Tongue (tissue), 2 donors: Measurements from ENCODE around the gene FRMD4B. TPM values are rescaled to one million over a fixed set of nuclear protein-coding genes. Genes with fewer than 3 reads are reported as not detected.
A peak's percentile ranks its signal among the peaks of the same experiment; 100 is the strongest.

Source experiments
- DNase-seq: peaks from one replicate; pipeline ENCODE4 v3.0.0-alpha.2; 2015
- total RNA-seq: library from RNA; depleted of rRNA; stranded (reverse); fragments of >200 nt; gene quantifications from one replicate; pipeline ENCODE4 v1.2.3, GENCODE V29; 2014

FRMD4B gene
- total RNA-seq, 1 donor from 2014 or later, result 44.4 TPM

DNA sequence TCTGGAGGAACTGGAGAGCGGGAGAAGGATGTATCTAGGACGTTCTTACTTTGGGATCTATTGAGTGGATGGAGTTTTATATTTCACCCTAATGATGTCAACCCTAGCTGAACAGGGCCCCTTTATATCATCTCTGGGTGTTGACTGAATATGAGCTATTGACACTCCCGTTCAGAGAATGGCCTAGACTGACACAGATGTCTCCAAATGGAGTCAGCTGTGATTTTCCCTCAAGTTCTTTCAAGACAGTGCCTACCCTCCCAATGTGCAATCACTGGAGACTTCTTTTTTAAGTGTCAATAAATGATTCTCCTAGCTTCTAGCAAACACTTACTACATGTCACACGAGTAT is 63.8 kb downstream of the FRMD4B start:
- no peak for DNase-seq

DNA sequence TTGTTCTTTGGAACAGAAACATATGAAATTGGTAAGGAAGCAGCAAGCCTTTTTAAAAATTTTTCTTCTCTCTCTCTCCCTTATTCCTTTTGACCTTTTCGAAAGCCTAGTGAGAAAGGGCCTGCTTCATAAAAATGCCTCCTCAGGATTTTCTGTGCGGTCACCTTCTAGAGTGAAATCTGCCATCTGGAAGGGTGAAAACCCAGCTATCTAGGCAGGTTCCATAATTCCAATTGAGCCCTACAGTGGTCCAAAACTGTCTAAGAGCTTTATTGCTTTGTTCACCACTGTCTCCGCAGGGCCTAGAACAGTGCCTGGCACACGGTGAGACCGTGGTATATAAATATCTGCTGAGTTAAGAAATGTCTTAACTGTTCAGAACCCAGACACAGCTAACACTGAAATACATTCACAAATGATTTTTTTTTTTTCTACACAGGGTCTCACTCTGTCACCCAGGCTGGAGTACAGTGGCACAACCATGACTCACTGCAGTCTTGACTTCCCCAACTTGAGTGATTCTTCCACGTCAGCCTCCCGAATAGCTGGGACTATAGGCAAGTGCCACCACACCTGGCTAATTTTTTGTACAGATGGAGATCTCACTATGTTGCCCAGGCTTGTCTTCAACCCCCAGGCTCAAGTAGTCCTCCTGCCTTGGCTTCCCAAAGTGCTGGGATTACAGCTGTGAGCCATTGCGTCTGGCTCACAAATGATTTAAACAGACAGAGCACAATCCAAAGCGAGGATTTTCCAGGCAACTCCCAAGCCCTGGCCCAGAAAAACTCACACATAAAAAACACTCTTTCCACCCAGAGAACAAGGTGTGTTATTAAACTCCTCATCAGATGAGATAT is 64.4 kb downstream of the FRMD4B start:
- DNase-seq, result no peak

DNA sequence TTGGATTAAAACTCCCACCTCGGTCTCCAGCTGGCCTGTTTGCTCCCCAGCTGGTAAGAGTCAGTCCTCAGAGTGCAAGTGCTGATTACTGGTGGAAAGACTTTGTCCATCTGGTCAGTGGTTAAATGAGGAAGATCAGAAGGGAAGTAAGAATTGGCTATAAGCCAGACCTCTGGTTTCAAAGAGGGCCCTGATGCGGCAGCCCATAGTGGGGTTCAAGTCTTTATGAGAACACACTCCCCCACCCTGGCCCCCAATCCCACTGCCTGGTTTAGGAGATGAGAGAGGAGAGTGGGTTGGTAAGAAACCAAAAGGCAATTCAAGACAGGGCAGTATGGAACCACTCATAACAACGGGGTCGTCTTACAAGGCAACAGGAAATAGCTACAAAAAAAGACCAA is 65.0 kb downstream of the FRMD4B start:
- DNase-seq, result no peak

DNA sequence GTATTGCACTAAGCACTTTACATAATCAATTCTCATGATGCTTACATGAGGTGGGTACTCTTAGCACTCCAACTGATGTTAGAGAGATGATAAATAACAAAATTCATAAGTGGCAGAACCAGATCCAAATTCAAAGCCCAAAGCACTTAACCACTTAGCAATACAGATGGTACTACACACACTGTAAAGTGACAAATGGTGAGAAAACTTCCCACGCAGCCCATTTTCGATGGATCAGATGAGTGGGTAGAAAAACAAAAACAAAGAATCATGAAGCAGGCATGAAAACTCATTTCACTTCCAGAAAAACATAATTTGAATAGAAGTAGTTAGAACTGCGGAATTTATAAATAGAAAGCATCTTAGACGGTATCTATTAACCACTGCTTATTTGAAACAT is 66.2 kb downstream of the FRMD4B start:
- no peak for DNase-seq

DNA sequence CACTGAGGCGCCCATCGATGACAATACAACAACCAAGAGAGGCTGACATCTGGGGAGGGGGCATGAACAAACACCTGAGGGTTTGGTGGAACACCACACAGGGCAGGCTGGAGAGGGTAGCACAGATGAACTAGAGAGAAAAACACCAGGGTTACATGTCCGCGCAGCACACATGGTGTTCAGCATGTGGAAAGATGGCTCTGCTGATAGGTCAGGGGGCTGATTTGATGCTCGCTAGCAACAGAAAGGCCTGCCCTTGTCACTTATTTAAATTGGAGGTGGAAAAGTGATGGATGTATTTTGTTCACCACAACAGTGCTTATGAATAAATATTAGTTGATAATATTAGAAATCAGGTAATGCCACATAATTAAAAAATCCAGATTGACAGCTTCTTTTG is 67.5 kb downstream of the FRMD4B start:
- DNase-seq, result no peak

DNA sequence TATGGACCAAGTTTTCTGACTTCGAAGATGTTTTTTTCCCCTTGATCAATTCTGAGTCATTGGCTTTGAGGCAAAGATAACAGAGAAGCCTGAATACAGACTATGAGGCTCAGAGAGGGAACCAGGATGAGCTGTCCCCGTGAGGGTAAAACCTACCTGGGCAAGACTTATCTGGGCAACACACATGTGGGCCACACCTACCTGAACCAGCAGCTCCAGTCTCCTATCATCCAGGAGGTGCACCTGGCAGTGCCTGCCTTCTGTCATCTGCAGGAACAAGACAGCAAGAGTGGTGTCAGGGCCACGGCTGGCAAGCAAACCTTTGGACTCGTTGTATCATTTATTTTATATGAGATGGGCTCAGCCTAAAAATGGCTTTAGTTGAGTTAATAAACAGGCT is 72.6 kb downstream of the FRMD4B start:
- no peak for DNase-seq

DNA sequence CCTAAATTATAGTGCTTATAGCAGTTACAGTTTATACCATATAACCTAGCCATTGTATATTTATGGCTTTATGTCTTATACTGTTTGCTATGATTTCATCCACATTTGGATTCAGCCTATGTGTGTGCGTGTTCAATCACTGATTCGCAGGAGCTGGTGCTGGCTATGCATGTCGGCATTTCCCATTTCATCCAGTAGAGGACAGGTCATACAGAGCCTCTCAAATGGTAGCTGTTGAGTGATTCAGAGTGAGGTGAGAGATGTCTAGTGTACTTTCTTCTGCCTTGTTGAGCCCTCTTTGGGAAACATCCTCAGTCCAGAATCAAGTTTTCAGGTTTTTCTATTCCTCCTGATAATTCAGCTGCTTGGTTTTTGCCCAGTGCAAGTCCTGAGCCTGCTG is 76.1 kb downstream of the FRMD4B start:
- DNase-seq, result peak; percentile 41

DNA sequence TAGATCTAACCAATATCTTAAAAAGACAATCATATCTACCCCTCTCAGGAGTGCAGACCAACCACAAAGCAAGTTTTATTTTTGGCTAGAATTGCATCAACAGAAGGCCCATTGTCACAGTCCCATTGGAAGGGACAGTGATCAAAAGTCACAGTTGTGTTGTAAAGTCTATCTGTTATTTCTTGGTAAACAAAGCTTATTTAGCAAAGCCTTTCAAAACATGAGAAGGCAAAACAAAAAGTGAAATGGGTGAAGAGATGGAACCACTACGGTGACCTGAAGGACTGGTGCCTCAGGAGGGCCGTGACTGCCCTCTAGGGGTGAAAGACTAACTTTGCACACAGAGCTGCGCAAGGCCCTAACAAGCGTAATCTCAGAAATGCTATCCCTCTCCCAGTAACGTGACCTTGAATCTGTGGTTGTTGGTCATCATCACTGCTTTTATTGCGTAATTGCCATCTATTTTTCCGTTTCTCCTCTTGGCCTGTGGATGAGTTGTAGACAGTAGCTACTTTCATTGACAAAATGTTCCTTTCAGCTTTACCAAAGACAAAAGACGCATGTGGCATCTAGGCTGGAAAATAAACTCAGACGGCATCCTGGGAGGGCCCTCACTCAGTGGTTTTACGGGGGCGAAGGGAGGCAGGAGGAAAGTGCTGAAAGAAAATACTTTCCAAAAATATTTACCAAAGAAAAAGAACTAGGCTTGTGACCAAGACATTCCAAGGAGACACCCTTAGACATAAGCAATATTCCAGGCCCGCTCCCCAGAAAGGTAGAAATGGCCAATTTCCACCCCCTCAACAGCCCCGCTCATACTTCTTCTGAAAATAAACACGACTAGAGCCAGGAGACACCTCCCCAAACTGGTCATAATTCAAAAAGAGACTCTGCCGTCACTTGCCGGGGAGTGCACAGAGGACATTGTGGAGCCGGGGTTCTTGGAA is 79.4 kb downstream of the FRMD4B start:
- peak; percentile 90 for DNase-seq

DNA sequence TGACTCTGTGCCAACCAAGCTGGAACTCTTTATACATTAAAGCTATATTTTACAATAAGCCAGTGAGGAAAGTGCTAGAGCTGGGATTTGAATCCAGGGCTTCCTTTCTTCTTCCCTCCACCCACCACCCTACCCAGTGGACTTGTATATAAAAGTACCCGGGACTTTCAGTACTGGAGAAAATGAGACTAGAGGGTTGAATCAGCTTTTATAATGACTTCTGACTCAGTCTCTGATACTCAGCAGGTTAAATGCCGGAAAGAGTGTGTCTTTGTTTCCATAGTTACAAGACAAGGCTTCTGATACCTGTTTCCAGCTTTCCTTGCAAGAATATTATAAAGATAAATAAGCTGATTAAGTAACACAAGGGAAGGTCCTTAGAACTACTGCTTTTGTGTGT is 80.9 kb downstream of the FRMD4B start:
- DNase-seq, result no peak

DNA sequence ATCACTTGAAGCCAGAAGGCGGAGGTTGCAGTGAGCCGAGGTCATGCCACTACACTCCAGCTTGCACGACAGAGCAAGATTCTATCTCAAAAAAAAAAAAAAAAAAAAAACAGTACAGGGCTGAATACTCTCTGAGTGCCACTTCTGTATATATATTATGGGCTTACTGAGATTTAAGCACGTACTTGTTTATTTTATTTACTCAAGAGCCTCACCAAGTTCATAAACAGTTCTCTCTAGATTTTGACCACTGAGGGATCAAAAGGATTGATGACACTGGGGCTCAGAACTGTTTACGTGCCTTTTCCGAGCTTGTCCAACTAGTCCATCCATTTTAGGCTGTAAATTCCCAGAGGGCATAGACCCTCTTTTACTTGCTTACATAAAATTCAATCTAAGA is 81.5 kb downstream of the FRMD4B start:
- no peak for DNase-seq

DNA sequence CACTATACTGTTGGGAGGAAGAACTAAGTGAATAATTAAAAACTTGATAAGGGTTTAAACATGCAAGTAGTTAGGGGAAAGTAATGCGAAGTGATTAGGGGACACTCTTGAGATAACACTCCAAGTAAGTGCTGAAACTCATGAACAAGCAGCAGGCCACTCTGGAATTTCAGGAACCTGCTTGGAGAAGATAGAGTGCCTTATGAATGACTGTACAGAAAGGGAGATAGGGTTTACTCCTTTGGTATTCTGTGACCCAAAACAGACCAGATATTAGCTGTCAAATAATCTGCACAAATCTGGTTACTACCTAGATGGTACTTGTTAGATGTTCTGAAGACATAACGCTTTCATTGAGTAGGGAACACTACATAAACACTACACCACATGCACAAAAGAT is 85.6 kb downstream of the FRMD4B start:
- no peak for DNase-seq

DNA sequence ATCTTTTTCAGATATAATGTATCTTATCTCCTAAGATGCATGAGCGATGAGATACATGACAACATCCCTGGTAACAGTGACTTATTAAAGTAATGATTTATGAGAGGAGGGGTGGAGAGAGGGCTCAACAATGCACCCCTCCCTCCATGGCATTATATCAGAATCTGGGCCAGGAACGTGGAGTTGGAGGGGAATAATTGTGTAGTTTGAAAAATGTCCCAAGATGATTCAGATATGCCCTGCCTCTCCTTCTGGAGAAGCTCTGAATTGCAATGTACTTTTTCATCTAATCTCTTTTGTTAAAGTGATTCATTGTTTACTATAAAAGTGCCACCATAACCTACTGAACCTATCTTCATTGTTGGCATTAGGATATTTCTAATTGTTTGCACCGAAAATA is 86.5 kb downstream of the FRMD4B start:
- no peak for DNase-seq

DNA sequence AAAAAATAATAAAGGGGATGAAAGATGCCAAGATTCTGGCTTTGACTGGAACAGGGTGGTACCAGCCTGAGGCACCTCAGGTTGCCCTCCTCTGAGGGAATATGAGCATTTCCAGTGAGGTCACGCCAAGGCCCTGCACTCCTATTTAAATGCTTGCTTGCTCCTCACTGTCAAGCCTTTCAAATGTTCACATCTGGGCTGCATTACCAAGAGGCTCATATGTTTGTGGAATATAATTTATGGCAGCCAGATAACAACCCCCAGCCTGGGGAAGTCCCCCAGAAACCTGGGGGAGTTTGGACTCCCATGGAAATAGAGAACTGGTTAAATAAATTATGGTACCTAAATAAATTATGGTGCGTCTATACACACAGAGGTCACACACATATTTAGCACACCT is 88.4 kb downstream of the FRMD4B start:
- DNase-seq, result no peak

DNA sequence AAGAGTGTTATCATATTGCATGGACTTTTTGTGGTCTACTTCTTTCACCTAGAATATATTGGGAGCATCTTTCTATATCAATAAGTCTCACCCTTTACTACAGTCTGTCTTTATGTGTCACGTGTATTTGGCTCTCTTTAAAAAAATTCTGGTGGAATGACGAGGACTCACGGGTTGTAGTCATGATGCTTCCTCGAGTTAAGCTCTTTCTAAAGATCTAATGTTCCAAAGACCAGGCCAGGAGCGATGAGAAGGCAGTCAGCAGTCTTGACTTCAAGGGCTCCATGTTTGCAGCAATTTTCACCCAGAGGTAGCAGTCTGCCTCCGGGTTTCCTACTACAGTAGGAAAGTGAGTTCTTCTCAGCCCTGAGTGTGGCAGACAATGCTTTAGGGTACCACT is 88.9 kb downstream of the FRMD4B start:
- DNase-seq, result no peak

DNA sequence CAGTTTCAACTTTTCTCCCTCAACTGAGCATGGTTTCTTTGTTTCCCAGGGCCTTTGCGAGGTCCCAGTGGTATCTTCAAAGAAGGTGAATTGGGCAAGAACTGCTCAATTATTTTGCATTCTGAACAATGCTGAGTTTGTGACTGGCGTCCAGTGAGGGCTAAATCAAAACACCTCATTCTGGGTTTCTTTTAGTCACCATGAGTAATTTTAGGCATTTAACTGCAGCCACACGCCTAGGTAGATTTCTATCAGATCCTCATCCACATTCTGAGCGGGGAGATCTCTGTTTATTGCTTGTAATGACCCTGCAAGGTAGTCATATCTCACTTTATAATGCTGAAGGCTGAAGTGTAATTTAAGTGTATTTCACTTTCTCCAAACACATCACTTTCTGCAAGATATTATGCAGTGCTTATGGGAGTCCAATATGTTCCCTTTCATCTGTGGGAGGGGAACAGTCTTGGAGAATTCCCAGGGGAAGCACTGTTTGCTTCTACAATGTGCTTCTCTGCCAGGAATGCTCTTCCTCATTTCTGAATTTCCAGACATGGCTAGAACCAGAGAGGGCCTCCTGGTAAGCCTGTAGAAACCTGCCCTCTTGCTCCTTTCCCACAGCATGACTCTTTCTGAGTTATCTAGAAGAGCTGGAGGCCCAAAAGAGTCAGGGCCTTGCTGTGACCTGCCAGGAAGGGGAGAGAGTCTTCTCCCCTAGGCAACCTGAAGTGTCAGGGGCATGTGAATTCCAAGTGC is 91.7 kb downstream of the FRMD4B start:
- peak; percentile 44 for DNase-seq

DNA sequence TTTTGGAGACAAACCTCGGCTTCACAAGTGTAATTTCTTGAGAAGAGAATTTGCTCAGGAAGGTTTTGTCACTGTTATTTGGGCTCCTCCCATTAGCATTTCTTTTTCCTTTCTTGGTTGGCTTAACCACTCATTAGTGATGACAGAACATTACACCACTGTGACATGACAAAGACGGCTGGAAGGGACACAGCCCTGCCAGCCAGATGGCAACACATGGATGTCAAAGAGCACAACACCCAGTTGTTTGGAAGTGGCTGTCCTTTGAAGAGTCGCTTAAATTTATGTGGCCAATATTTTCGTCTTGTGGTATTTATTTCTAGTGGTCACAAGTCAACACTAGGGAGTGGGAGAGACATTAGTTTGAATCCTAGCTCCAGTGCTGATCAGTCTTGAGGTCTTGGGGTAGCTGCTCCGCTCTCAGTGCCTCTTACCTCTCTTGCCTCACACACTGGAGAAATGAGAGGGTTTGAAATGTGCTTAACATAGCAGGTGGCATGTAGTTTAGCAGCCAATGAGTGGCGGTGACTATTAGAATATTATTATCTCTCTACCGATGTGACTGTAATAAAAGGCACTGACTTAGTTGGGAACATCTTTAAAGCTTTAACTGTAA is 92.8 kb downstream of the FRMD4B start:
- DNase-seq, result peak; percentile 49

DNA sequence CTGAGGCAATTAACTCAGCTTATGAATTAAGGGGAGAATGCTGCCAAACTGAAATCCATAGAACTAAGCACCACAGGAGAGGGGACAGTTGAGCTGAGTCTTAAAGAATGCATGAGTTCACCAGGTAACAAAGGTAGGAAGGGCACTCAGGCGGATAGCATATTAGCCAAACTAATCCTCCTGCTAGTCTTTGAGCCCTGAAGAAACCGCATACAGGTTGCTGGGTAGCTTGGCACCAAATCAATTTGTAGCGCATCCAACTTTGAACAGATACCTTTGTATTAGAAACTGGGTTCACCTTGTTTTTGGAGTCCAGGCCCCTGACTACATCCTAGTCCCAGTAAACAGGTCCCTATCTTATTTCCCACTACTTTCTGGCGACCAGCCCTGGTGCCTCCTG is 93.7 kb downstream of the FRMD4B start:
- no peak for DNase-seq

DNA sequence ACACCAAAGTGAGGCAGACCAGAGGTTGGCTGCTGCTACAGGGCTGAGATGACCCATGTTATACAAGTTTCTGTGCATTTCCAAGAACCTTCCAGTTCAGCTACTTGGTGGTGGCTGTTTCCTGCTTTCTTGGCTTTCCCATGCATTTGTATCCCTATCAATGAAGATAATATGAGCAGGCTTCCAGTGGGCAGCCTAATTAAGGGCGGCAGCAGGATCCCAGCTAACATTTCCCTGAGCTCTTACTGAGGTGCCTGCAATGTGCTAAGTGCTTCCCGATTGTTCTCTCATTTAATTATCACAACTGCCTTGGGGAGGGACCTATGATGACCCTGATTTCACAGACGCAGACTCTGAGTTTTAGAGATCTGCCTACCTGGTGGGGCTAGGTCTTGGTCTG is 95.5 kb downstream of the FRMD4B start:
- DNase-seq, result no peak

DNA sequence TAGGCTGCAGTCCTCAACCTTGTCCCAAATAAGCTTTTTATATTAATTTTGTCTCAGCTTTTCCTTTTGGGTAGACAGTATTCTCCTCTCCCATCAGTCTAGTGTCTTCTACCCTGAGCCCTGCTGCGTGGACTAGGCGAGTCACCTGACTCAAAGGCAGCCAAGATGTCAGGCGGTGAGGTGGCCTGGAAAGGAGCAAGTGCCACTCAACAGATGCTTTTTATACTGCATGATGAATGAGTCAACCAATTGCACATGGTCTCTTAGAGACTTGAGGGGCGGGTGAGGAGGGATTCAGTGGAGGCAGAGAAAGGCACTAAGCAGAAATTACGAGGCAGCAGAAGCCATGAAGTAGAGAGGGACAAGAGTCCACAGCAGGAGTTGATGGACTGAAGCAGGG is 95.9 kb downstream of the FRMD4B start:
- no peak for DNase-seq

DNA sequence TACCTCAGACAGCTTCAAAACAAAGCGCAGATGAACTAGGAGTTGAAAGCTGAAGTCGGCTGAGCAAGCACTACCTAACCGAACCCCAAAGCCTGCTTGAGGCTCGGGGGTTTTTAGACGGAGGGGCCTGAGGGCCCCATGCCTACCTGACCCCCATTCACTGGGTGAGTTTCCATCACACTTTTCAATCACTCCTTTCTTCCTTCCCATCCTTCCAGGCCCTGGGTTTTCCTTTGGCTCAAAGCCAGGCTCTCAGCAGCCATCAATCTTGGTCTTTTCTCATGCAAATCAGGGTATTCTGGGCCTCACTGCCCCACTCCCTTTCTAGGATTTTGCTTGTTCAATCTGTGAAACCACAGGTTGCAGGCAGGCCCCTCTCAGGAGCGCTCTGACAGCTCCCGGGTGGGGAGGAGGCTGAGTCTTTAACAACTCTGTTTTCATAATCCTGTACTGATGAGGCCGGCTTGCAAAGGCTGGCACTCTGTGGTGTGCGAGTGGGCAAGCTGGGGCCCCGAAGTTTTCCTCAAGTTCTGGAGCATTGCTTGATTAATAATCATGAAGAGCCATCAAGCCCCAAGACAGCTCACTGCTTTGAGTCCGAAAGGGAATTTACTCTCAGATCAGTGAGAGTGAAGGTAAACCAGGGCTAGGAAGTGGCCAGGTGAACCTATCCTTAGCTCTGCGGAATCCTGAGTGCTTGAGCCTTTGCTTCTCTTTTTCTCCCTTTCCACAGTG is 97.6 kb downstream of the FRMD4B start:
- peak; percentile 27 for DNase-seq

DNA sequence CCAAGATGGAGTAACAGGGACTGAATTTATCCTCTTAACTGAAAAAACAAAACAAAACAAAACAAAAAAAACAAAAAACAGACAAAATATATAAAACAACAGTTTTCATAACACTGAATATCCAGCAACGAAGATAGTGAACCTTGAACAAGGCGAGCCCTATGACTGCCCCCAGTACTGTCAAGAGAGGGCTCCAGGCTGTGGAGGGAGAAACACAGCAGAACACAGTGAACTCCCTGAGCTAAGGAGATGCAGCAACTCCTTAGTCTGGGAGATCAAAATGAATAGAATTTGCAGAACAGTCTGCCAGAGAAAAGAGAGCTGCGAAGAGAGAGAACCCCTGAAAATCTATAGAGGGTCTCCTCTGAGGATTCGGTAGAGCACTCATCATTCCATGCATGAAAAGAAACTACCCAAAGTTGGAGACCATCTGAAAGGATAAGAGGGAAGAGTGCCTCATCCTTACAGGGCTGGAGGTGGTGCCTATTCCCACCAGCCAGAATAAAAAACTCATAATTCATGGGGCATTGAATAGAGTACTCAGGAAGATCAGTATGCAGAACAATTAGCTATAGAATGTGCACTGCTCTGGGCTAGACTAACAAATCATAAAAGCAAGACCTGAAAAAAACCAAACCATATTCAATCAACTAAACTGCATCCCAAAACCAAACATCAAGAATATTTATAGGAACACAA is 101.8 kb downstream of the FRMD4B start:
- DNase-seq, result no peak
